HepG2 (cell line): ENCODE results near the gene CHKA. TPM values are rescaled to one million over a fixed set of nuclear protein-coding genes. Genes with fewer than 3 reads are reported as not detected.

Experiments
- ATF7 ChIP-seq, 2 experiments: fragments of 450-650 bp in 1 of 2; sonication (generic) in 1 of 2; formaldehyde crosslinking in 1 of 2; IDR thresholded peaks; 2 replicates each; pipeline versions ENCODE4 v1.4.0 to v1.6.1; 2016 to 2020; ENCODE audit warnings: antibody characterized with exemption in 1 of 2, mild to moderate bottlenecking in 1 of 2, missing genetic modification reagents in 1 of 2
- CHD4 ChIP-seq: fragments of 200-600 bp; sonication (generic); IDR thresholded peaks from 2 replicates; pipeline ENCODE4 v1.7.0; 2017; ENCODE audit warnings: mild to moderate bottlenecking, low read length, borderline replicate concordance
- GPN1 ChIP-seq: sonication (generic); formaldehyde crosslinking; IDR thresholded peaks from 2 replicates; pipeline ENCODE4 v1.5.1; 2020; ENCODE audit warnings: missing genetic modification reagents, borderline replicate concordance
- KAT8 ChIP-seq: IDR thresholded peaks from 2 replicates; pipeline ENCODE4 v1.6.1; 2016; ENCODE audit warnings: missing genetic modification reagents, missing compliant biosample characterization
- MXD4 ChIP-seq: IDR thresholded peaks from 2 replicates; pipeline ENCODE4 v1.6.1; 2016; ENCODE audit warnings: mild to moderate bottlenecking, missing biosample characterization, missing genetic modification reagents
- PRMT3 ChIP-seq: sonication (generic); formaldehyde crosslinking; IDR thresholded peaks from 2 replicates; pipeline ENCODE4 v1.8.1; 2022; ENCODE audit warnings: low read depth, mild to moderate bottlenecking, moderate library complexity, missing genetic modification reagents, borderline replicate concordance
- ZBTB42 ChIP-seq: sonication (generic); formaldehyde crosslinking; IDR thresholded peaks from 2 replicates; pipeline ENCODE4 v1.5.0; 2020; ENCODE audit warnings: mild to moderate bottlenecking, missing genetic modification reagents
- ZNF160 ChIP-seq: sonication (generic); formaldehyde crosslinking; IDR thresholded peaks from 2 replicates; pipeline ENCODE4 v1.8.0; 2022; ENCODE audit warnings: mild to moderate bottlenecking, inconsistent platforms, missing genetic modification reagents
- ZNF335 ChIP-seq: sonication (generic); formaldehyde crosslinking; IDR thresholded peaks from 2 replicates; pipeline ENCODE4 v1.4.0; 2020; ENCODE audit warnings: missing genetic modification reagents
- ZNF670 ChIP-seq: sonication (generic); formaldehyde crosslinking; IDR thresholded peaks from 2 replicates; pipeline ENCODE4 v1.8.0; 2022; ENCODE audit warnings: mild to moderate bottlenecking, missing genetic modification reagents, borderline replicate concordance
- ZSCAN12 ChIP-seq: sonication (generic); formaldehyde crosslinking; IDR thresholded peaks from 2 replicates; pipeline ENCODE4 v1.9.0; 2021; ENCODE audit warnings: mild to moderate bottlenecking, missing genetic modification reagents
- polyA plus RNA-seq, 8 experiments: library from polyadenylated mRNA; depleted of rRNA in 3 of 8; stranded (reverse) in 7 of 8; unstranded in 1 of 8; fragments of >200 nt; fragmentation: Illumina TruSeq in 4 of 8; extraction: Trizol in 4 of 8; gene quantifications; 2 replicates each; pipeline versions ENCODE4 v1.2.1 to v1.2.3, GENCODE V29; 2011 to 2016; ENCODE audit warnings: low read depth in 4 of 8, missing spikeins in 1 of 8, mixed read lengths in 1 of 8; ENCODE audit not compliant: insufficient read depth in 1 of 8
- total RNA-seq, 5 experiments: library from RNA; depleted of rRNA; stranded (reverse); fragments of >200 nt; fragmentation: Illumina TruSeq; extraction: Trizol; gene quantifications; 2 replicates each; pipeline ENCODE4 v1.2.3, GENCODE V29; 2016; ENCODE audit warnings: low read depth in 1 of 5
- TF ChIP-seq, protein P1 (sequence below): sonication (generic); formaldehyde crosslinking; IDR thresholded peaks from 2 replicates; pipeline ENCODE4 v1.4.0; 2020; ENCODE audit warnings: missing genetic modification reagents
- TF ChIP-seq, protein P2 (sequence below): sonication (generic); formaldehyde crosslinking; IDR thresholded peaks from 2 replicates; pipeline ENCODE4 v1.4.0; 2020; ENCODE audit warnings: missing genetic modification reagents
- TF ChIP-seq, protein P3 (sequence below): sonication (generic); formaldehyde crosslinking; IDR thresholded peaks from 2 replicates; pipeline ENCODE4 v1.8.0; 2022; ENCODE audit warnings: missing genetic modification reagents, mild to moderate bottlenecking, inconsistent platforms, borderline replicate concordance
- TF ChIP-seq, protein P4 (sequence below): sonication (generic); formaldehyde crosslinking; IDR thresholded peaks from 2 replicates; pipeline ENCODE4 v1.5.1; 2020; ENCODE audit warnings: missing genetic modification reagents, mild to moderate bottlenecking, borderline replicate concordance

The CHKA gene
- total and polyA plus RNA-seq, 2 of the 13 experiments (the other 11 are each of a cell fraction or from before 2014, with no cell fraction given) = 71.6 to 92.7 TPM

DNA sequence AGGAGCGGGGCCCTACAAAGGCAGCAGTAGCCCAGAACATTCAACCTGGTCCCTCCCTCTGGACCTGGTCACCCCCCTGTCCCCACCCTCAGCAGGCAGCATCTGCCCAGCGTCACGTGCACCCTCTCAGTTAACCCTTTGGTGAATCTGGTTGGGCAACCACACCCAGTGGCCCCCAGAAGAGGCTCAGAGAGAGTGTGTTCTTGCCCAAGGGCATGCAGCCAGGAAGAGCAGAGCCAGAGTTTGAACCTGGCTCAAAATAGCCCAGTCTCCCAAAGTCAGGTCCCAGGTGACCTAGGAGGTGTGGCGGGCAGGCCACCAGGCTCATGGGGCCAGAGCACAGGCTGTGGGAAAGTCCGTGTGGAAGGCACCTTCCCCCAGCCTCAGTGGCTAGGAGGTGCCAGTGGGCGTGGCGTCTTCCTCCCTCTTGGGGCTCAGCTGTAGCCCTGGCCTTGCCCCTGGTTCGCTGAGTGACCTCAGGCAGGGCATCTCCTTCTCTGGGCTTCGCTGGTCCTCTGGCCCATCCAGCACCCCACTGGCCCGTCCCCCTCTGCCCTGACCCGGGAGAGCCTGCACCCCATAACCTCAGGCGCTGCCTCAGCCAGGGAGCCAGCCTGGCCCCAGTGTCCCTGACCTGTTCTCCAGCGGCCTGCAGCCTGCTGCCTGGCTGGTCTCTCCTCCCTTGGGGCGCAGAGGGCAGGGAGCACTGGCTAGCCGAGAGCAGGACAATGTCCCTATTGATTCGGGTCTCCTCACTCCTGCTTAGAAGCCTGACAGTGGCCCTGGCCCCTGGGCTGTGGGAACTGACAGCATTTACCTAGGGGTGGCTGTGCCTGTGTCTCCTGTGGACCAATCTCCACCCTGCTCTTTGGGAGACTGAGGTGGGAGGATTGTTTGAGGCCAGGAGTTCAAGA lies 104.0 kb downstream of the CHKA start (continued):
- peak; percentile 54; the same call in 1 of the 2 replicates for TF ChIP-seq KAT8 (CRISPR knock-in tag)
- no peak for TF ChIP-seq ZNF335
- TF ChIP-seq PRMT3 = no peak
- no peak for TF ChIP-seq ATF7 (IDR thresholded peaks at IDR 0.05)
- no peak; the same call in 1 of the 2 replicates for TF ChIP-seq ATF7 (CRISPR knock-in tag; IDR thresholded peaks at IDR 0.05)
- TF ChIP-seq, protein P1, sequence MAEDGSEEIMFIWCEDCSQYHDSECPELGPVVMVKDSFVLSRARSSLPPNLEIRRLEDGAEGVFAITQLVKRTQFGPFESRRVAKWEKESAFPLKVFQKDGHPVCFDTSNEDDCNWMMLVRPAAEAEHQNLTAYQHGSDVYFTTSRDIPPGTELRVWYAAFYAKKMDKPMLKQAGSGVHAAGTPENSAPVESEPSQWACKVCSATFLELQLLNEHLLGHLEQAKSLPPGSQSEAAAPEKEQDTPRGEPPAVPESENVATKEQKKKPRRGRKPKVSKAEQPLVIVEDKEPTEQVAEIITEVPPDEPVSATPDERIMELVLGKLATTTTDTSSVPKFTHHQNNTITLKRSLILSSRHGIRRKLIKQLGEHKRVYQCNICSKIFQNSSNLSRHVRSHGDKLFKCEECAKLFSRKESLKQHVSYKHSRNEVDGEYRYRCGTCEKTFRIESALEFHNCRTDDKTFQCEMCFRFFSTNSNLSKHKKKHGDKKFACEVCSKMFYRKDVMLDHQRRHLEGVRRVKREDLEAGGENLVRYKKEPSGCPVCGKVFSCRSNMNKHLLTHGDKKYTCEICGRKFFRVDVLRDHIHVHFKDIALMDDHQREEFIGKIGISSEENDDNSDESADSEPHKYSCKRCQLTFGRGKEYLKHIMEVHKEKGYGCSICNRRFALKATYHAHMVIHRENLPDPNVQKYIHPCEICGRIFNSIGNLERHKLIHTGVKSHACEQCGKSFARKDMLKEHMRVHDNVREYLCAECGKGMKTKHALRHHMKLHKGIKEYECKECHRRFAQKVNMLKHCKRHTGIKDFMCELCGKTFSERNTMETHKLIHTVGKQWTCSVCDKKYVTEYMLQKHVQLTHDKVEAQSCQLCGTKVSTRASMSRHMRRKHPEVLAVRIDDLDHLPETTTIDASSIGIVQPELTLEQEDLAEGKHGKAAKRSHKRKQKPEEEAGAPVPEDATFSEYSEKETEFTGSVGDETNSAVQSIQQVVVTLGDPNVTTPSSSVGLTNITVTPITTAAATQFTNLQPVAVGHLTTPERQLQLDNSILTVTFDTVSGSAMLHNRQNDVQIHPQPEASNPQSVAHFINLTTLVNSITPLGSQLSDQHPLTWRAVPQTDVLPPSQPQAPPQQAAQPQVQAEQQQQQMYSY = no peak
- no peak; the same call in 1 of the 2 replicates for TF ChIP-seq MXD4
- TF ChIP-seq, protein P2, sequence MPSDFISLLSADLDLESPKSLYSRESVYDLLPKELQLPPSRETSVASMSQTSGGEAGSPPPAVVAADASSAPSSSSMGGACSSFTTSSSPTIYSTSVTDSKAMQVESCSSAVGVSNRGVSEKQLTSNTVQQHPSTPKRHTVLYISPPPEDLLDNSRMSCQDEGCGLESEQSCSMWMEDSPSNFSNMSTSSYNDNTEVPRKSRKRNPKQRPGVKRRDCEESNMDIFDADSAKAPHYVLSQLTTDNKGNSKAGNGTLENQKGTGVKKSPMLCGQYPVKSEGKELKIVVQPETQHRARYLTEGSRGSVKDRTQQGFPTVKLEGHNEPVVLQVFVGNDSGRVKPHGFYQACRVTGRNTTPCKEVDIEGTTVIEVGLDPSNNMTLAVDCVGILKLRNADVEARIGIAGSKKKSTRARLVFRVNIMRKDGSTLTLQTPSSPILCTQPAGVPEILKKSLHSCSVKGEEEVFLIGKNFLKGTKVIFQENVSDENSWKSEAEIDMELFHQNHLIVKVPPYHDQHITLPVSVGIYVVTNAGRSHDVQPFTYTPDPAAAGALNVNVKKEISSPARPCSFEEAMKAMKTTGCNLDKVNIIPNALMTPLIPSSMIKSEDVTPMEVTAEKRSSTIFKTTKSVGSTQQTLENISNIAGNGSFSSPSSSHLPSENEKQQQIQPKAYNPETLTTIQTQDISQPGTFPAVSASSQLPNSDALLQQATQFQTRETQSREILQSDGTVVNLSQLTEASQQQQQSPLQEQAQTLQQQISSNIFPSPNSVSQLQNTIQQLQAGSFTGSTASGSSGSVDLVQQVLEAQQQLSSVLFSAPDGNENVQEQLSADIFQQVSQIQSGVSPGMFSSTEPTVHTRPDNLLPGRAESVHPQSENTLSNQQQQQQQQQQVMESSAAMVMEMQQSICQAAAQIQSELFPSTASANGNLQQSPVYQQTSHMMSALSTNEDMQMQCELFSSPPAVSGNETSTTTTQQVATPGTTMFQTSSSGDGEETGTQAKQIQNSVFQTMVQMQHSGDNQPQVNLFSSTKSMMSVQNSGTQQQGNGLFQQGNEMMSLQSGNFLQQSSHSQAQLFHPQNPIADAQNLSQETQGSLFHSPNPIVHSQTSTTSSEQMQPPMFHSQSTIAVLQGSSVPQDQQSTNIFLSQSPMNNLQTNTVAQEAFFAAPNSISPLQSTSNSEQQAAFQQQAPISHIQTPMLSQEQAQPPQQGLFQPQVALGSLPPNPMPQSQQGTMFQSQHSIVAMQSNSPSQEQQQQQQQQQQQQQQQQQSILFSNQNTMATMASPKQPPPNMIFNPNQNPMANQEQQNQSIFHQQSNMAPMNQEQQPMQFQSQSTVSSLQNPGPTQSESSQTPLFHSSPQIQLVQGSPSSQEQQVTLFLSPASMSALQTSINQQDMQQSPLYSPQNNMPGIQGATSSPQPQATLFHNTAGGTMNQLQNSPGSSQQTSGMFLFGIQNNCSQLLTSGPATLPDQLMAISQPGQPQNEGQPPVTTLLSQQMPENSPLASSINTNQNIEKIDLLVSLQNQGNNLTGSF (CRISPR knock-in tag) = no peak
- no peak for TF ChIP-seq GPN1 (CRISPR knock-in tag)
- TF ChIP-seq ZNF160 = peak; percentile 66; the same call in 1 of the 2 replicates
- TF ChIP-seq, protein P3, sequence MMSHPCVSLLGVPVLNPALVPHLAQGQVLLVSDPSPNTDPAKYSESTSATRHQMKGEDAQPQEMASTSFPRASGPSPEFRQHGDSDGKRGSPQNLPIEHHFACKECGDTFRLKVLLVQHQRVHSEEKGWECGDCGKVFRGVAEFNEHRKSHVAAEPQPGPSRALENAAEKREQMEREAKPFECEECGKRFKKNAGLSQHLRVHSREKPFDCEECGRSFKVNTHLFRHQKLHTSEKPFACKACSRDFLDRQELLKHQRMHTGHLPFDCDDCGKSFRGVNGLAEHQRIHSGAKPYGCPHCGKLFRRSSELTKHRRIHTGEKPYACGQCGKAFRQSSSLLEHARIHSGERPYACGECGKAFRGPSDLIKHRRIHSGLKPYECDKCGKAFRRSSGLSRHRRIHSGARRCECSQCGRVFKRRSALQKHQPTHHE = 0 out of 2 replicates have a peak, but pooled peaks have one; percentile 58
- no peak for TF ChIP-seq ZNF670 (CRISPR knock-in tag)
- TF ChIP-seq, protein P4, sequence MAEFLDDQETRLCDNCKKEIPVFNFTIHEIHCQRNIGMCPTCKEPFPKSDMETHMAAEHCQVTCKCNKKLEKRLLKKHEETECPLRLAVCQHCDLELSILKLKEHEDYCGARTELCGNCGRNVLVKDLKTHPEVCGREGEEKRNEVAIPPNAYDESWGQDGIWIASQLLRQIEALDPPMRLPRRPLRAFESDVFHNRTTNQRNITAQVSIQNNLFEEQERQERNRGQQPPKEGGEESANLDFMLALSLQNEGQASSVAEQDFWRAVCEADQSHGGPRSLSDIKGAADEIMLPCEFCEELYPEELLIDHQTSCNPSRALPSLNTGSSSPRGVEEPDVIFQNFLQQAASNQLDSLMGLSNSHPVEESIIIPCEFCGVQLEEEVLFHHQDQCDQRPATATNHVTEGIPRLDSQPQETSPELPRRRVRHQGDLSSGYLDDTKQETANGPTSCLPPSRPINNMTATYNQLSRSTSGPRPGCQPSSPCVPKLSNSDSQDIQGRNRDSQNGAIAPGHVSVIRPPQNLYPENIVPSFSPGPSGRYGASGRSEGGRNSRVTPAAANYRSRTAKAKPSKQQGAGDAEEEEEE (CRISPR knock-in tag) = no peak
- no peak for TF ChIP-seq ZBTB42 (CRISPR knock-in tag)
- TF ChIP-seq CHD4 = no peak
- TF ChIP-seq ZSCAN12 (CRISPR knock-in tag) = no peak
